Keratinocyte (primary cell): ENCODE results near the gene PROC. TPM values are rescaled to one million over a fixed set of nuclear protein-coding genes. Genes with fewer than 3 reads are reported as not detected.

Source experiments
- DNase-seq: peaks from one replicate; pipeline ENCODE4 v3.0.0-alpha.2; 2011; ENCODE audit warnings: low read depth, missing footprints, low spot score
- FAIRE-seq: peaks from 2 replicates; lab custom pipeline; 2011; peaks lifted over from hg19 to GRCh38; lab: Jason Lieb, UNC
- H2AFZ ChIP-seq: 2 replicates; pipeline ENCODE4 v1.6.0; 2012; ENCODE audit warnings: low read length, control low read depth, inconsistent platforms; ENCODE audit not compliant: control insufficient read depth
- H3K27ac ChIP-seq: 2 replicates; pipeline ENCODE4 v1.5.1; 2011; ENCODE audit warnings: low read length; ENCODE audit not compliant: control insufficient read depth, insufficient read depth
- H3K27me3 ChIP-seq: 3 replicates; pipeline ENCODE4 v1.6.0; 2011; ENCODE audit warnings: low read length; ENCODE audit not compliant: control insufficient read depth, insufficient read depth; ENCODE audit errors: extremely low read depth
- H3K36me3 ChIP-seq, 2 experiments: 2 replicates in 1 of 2; 3 replicates in 1 of 2; pipeline ENCODE4 v1.5.1; 2011; ENCODE audit warnings: low read length in 2 of 2, mild to moderate bottlenecking in 1 of 2; ENCODE audit not compliant: control insufficient read depth in 2 of 2, insufficient read depth in 2 of 2; ENCODE audit errors: extremely low read depth in 1 of 2
- H3K4me1 ChIP-seq: 3 replicates; pipeline ENCODE4 v1.5.1; 2011; ENCODE audit warnings: low read length; ENCODE audit not compliant: control insufficient read depth, insufficient read depth; ENCODE audit errors: extremely low read depth
- H3K4me2 ChIP-seq: 3 replicates; pipeline ENCODE4 v1.6.0; 2011; ENCODE audit warnings: low read depth, low read length; ENCODE audit not compliant: control insufficient read depth, insufficient read depth; ENCODE audit errors: extremely low read depth
- H3K4me3 ChIP-seq, 3 experiments: fragments of 200-600 bp in 1 of 3; sonication (generic) in 1 of 3; 2 replicates in 2 of 3; 3 replicates in 1 of 3; pipeline ENCODE4 v1.5.1; 2011 to 2016; ENCODE audit warnings: low read length in 3 of 3, mild to moderate bottlenecking in 3 of 3, control low read depth in 2 of 3, inconsistent platforms in 1 of 3, low read depth in 1 of 3, mixed read lengths in 1 of 3, mixed run types in 1 of 3, moderate library complexity in 1 of 3; ENCODE audit not compliant: control insufficient read depth in 2 of 3, insufficient read depth in 2 of 3; ENCODE audit errors: extremely low read depth in 1 of 3
- H3K79me2 ChIP-seq: 2 replicates; pipeline ENCODE4 v1.6.0; 2012; ENCODE audit warnings: low read length; ENCODE audit not compliant: control insufficient read depth, insufficient read depth
- H3K9ac ChIP-seq: 3 replicates; pipeline ENCODE4 v1.6.0; 2011; ENCODE audit warnings: low read length; ENCODE audit not compliant: control insufficient read depth, insufficient read depth; ENCODE audit errors: extremely low read depth
- H3K9me1 ChIP-seq: 3 replicates; pipeline ENCODE4 v1.6.0; 2011; ENCODE audit warnings: low read length; ENCODE audit not compliant: control insufficient read depth, insufficient read depth; ENCODE audit errors: extremely low read depth
- H3K9me3 ChIP-seq: 2 replicates; pipeline ENCODE4 v1.5.1; 2012; ENCODE audit warnings: low read depth, low read length; ENCODE audit not compliant: control insufficient read depth
- H4K20me1 ChIP-seq: 3 replicates; pipeline ENCODE4 v1.6.0; 2011; ENCODE audit warnings: low read length; ENCODE audit not compliant: control insufficient read depth, insufficient read depth; ENCODE audit errors: extremely low read depth
- EZH2 ChIP-seq: IDR thresholded peaks from one replicate; pipeline ENCODE4 v1.6.1; 2012; ENCODE audit warnings: inconsistent platforms, mild to moderate bottlenecking, low read length, moderate library complexity
- dilution Hi-C: fragments of 300-500 bp; cut with MboI; formaldehyde crosslinking; loops from one replicate; pipeline ENCODE4 v1.7.0; 2020; ENCODE audit warnings: low sequenced_read_pairs; ENCODE audit not compliant: extremely low pct_ligation_motif_present
- polyA plus RNA-seq, 5 experiments: library from polyadenylated mRNA; depleted of rRNA in 3 of 5; stranded (reverse) in 3 of 5; stranded (forward) in 1 of 5; unstranded in 1 of 5; fragments of >200 nt; gene quantifications; 1 replicate in 1 of 5; 2 replicates in 3 of 5; 3 replicates in 1 of 5; pipeline versions ENCODE4 v1.2.1 to v1.2.3, GENCODE V29; 2011 to 2012; ENCODE audit warnings: missing spikeins in 2 of 5, low read depth in 1 of 5, low replicate concordance in 1 of 5
- TF ChIP-seq, protein P1 (sequence below), 3 experiments: IDR thresholded peaks in 1 of 3; conservative IDR thresholded peaks in 1 of 3; optimal IDR thresholded peaks in 1 of 3; 2 replicates in 2 of 3; 3 replicates in 1 of 3; pipeline versions ENCODE3 to v1.5.1; 2011; ENCODE audit warnings: low read length in 3 of 3, mild to moderate bottlenecking in 3 of 3, moderate library complexity in 2 of 3, control low read depth in 1 of 3, inconsistent platforms in 1 of 3; ENCODE audit not compliant: insufficient read depth in 2 of 3; ENCODE audit errors: extremely low read depth in 1 of 3

Gene PROC
- polyA plus RNA-seq, 1 donor (not counting 4 experiments of a cell fraction or from before 2014, with no cell fraction given) = 0.16 TPM

DNA sequence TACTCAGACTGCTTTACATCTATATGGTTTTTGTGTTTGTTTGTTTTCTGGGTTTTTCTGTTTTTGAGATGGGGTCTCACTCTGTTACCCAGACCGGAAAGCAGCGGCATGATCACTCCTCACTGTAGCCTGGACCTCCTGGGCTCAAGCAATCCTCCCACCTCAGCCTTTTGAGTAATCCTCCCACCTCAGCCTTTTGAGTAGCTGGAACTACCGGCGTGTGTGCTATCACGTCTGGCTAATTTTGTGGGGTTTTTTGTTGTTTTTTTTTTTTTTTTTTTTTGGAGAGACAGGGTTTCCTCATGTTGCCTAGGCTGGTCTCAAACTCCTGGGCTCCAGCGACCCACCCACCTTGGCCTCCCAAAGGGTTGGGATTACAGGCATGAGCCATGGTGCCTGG lies 39.5 kb upstream of the PROC start:
- Histone ChIP-seq H3K4me2 (no peak overlapping the region), H3K27me3 (no peaks in the 10 kb centered on the region), H3K9me1 (no peaks in the 10 kb centered on the region), H3K9me3 (no peaks in the 10 kb centered on the region), H4K20me1 (no peaks in the 10 kb centered on the region), H3K36me3 (no peaks in the 10 kb centered on the region), H2AFZ (no peak overlapping the region), H3K4me3 (no peak overlapping the region), H3K4me1 (no peaks in the 10 kb centered on the region), H3K27ac (no peak overlapping the region), H3K79me2 (peaks cover 73% of the 10 kb centered on the region), H3K9ac (no peak overlapping the region)
- FAIRE-seq = no peak
- dilution Hi-C loops = no loop called here
- TF ChIP-seq, protein P1, sequence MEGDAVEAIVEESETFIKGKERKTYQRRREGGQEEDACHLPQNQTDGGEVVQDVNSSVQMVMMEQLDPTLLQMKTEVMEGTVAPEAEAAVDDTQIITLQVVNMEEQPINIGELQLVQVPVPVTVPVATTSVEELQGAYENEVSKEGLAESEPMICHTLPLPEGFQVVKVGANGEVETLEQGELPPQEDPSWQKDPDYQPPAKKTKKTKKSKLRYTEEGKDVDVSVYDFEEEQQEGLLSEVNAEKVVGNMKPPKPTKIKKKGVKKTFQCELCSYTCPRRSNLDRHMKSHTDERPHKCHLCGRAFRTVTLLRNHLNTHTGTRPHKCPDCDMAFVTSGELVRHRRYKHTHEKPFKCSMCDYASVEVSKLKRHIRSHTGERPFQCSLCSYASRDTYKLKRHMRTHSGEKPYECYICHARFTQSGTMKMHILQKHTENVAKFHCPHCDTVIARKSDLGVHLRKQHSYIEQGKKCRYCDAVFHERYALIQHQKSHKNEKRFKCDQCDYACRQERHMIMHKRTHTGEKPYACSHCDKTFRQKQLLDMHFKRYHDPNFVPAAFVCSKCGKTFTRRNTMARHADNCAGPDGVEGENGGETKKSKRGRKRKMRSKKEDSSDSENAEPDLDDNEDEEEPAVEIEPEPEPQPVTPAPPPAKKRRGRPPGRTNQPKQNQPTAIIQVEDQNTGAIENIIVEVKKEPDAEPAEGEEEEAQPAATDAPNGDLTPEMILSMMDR (optimal IDR thresholded peaks at IDR 0.05 in 1 of 3, IDR thresholded peaks at IDR 0.05 in 1 of 3, conservative IDR thresholded peaks at IDR 0.05 in 1 of 3; ENCODE audit: extremely low read depth in 1 of 3, insufficient read depth in 2 of 3, low read length in 3 of 3) = no peak
- TF ChIP-seq EZH2 = no peak
- no peak for DNase-seq

DNA sequence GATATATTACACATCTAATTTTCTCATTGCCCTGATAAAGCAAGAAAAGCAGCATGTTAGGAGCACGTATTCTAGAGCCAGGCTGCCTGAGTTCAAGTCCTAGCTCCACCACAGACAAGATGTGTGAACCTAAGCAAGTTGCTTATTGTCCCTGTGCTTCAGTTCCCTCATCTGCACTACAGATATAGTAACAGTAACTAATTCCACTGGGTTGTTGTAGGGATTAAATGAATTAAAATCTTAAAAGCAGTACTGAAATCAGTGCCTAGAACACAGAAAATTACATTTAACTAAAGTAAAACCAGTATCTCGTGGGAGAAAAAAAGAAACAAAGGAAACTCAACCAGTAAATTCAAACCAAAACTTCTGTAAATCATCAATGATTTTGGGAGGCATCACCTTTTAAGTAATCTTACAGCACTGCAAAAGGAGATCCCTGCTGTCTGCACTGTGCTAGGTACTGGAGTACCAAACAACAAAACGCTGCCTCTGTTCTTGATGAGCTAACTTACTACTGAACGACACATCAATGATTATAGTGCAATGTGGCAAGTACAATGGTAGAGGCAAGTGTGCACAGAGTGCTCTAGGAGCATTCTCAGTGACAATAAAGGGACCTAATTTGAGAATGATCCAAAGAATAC lies 38.4 kb upstream of the PROC start:
- no peaks in the 10 kb centered on the region for H3K27me3 ChIP-seq
- FAIRE-seq = no peak
- H3K9me3 ChIP-seq = no peaks in the 10 kb centered on the region
- H3K4me3 ChIP-seq = no peak overlapping the region
- dilution Hi-C loops = no loop called here
- no peak for DNase-seq
- no peaks in the 10 kb centered on the region for H3K9me1 ChIP-seq
- H2AFZ ChIP-seq = no peak overlapping the region
- H3K79me2 ChIP-seq = peaks cover 69% of the 10 kb centered on the region
- H3K9ac ChIP-seq = no peak overlapping the region
- H3K4me2 ChIP-seq = no peak overlapping the region
- no peaks in the 10 kb centered on the region for H4K20me1 ChIP-seq
- no peak overlapping the region for H3K27ac ChIP-seq
- H3K36me3 ChIP-seq = no peaks in the 10 kb centered on the region
- TF ChIP-seq EZH2 = no peak
- TF ChIP-seq, protein P1 (optimal IDR thresholded peaks at IDR 0.05 in 1 of 3, IDR thresholded peaks at IDR 0.05 in 1 of 3, conservative IDR thresholded peaks at IDR 0.05 in 1 of 3; ENCODE audit: extremely low read depth in 1 of 3, insufficient read depth in 2 of 3, low read length in 3 of 3) = no peak
- H3K4me1 ChIP-seq = peaks cover 4% of the 10 kb centered on the region
